Urinary bladder (tissue), 4 donors: ENCODE results near the gene MSMO1. TPM values are rescaled to one million over a fixed set of nuclear protein-coding genes. Genes with fewer than 3 reads are reported as not detected.

ENCODE experiments used
- DNase-seq: peaks from one replicate; pipeline ENCODE4 v3.0.0-alpha.2; 2015; ENCODE audit errors: extremely low spot score
- H3K27ac ChIP-seq: one replicate; pipeline ENCODE4 v1.5.1; 2013; ENCODE audit warnings: low read depth, mild to moderate bottlenecking, moderate library complexity
- H3K36me3 ChIP-seq: one replicate; pipeline ENCODE4 v1.6.1; 2013; ENCODE audit warnings: mild to moderate bottlenecking, moderate library complexity; ENCODE audit not compliant: insufficient read depth
- H3K4me1 ChIP-seq: one replicate; pipeline ENCODE4 v1.6.1; 2013; ENCODE audit warnings: mild to moderate bottlenecking, moderate library complexity; ENCODE audit not compliant: insufficient read depth
- H3K4me3 ChIP-seq: one replicate; pipeline ENCODE4 v1.5.1; 2013; ENCODE audit warnings: low read depth, low read length
- WGBS: extraction: QIAGEN DNeasy Blood & Tissue Kit; methylation state at CpG from one replicate; pipeline ENCODE4 v1.1.7; 2013; 5-methylcytosine and 5-hydroxymethylcytosine counted together
- polyA plus RNA-seq: library from polyadenylated mRNA; stranded (reverse); fragments of 200-250 nt; gene quantifications from one replicate; pipeline ENCODE4 v1.2.3, GENCODE V29; 2013
- total RNA-seq: library from RNA; depleted of rRNA; stranded (reverse); fragments of >200 nt; gene quantifications from one replicate; pipeline ENCODE4 v1.2.3, GENCODE V29; 2014
- donor health status: healthy with polysubstance abuse.
- donor health status: healthy.

MSMO1 gene
- total and polyA plus RNA-seq, 2 donors, result 16.6 to 126 TPM

GRCh38 chr4:165302658-165303057 is 24.8 kb upstream of the MSMO1 start:
- Histone ChIP-seq H3K4me1 (no peaks in the 10 kb centered on the region), H3K4me3 (no peak overlapping the region), H3K27ac (no peak overlapping the region), H3K36me3 (peaks cover 5% of the 10 kb centered on the region)
- no peak for DNase-seq
- WGBS, result 98% methylated on average over 1 of the region's 1 CpG

GRCh38 chr4:165308166-165308565 is 19.3 kb upstream of the MSMO1 start:
- H3K36me3 ChIP-seq, result no peaks in the 10 kb centered on the region
- H3K27ac ChIP-seq, result no peak overlapping the region
- WGBS, result 68% methylated on average over 1 of the region's 1 CpG
- DNase-seq, result no peak
- no peaks in the 10 kb centered on the region for H3K4me1 ChIP-seq
- H3K4me3 ChIP-seq, result no peak overlapping the region

DNA sequence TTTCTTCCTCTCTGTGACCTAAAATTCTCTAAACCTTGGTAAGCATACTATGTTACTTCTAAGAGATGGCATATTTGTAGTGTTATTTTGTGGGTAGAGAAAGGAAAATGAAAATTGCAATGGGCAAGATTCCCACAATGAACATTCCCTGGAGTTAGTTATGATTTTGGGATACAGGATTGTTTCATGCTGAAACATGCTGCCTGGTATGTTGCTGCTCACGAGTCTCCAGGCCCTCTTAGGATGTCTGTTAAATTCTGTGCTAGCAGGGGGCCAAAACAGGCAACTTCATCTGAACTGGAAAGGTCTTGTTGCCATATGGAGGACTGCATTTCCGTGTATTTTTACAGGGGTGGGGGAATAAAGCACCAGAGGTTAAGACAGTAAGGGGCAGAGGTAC is 18.9 kb upstream of the MSMO1 start:
- no peak for DNase-seq
- H3K27ac ChIP-seq, result no peak overlapping the region
- H3K4me3 ChIP-seq, result no peak overlapping the region
- H3K4me1 ChIP-seq, result no peaks in the 10 kb centered on the region
- no peaks in the 10 kb centered on the region for H3K36me3 ChIP-seq
- 72% methylated on average over 2 of the region's 2 CpGs for WGBS

- H3K4me3 ChIP-seq, result no peak overlapping the region
- no peaks in the 10 kb centered on the region for H3K36me3 ChIP-seq
- WGBS, result 98% methylated on average over 4 of the region's 4 CpGs
- no peaks in the 10 kb centered on the region for H3K4me1 ChIP-seq
- H3K27ac ChIP-seq, result no peak overlapping the region
- DNase-seq, result no peak
These were observed 18.0 kb upstream of the MSMO1 start for GRCh38 chr4:165309456-165309855.

DNA sequence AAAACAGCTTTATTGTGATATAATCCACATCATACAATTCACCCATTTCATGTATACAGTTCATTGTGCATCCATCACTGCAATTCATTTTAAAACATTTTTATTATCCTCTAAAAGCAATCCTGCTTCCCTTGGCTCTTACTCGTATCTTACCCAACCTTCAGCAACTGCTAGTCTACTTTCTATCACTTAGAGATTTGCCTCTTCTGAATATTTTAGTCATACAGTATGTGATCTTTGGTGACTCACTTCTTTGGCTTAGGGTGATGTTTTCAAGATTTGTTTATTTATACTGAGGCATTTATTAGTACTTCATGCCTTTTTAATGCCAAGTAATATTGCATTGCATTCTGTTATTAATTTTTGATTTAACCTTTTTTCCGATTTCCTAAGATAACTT is 15.0 kb upstream of the MSMO1 start:
- H3K27ac ChIP-seq, result no peak overlapping the region
- no peak for DNase-seq
- H3K4me1 ChIP-seq, result no peaks in the 10 kb centered on the region
- H3K4me3 ChIP-seq, result no peak overlapping the region
- H3K36me3 ChIP-seq, result peaks cover 2% of the 10 kb centered on the region
- whole genome bisulfite sequencing, result 72% methylated on average over 2 of the region's 2 CpGs

DNA sequence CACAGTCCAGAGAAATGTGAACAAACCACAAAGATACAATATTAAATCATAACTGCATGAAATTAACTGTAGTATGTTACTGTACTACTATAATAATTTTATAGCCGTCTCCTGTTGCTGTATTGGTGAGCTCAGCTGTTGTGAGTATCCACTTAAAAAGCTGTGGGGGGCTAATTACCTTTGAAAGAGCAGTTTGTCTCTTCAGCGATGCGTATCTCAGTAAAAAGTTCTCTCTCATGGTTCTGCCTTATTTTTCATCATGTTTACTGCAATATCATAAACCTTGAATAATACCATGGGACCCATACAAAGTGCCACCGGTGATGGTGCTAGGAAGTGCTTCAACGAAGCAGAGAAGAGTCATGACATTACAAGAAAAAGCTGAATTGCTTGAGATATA is 8.4 kb upstream of the MSMO1 start:
- no peak overlapping the region for H3K27ac ChIP-seq
- 95% methylated on average over 5 of the region's 5 CpGs for WGBS
- no peak for DNase-seq

DNA sequence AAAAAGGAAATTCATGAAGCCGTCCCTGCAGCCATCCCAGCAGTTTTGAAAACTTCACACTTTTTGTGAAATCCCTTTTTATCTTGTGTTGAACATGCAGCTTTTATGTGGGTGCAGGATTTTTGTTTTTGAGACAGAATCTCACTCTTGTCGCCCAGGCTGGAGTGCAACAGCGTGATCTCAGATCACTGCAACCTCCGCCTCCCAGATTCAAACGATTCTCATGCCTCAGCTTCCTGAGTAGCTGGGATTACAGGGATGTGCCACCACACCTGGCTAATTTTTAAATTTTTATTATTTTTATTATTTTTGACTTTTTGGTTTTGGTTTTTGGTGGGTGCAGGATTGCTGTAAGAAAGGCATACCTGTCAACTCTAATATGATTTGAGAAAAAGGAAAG is 8.0 kb upstream of the MSMO1 start:
- Histone ChIP-seq H3K4me1 (no peaks in the 10 kb centered on the region), H3K36me3 (peaks cover 2% of the 10 kb centered on the region), H3K4me3 (no peak overlapping the region), H3K27ac (no peak overlapping the region)
- DNase-seq, result no peak
- WGBS, result 96% methylated on average over 5 of the region's 5 CpGs

More for the DNA sequence above, 8.4 kb upstream of the MSMO1 start:
- H3K4me1 ChIP-seq, result no peaks in the 10 kb centered on the region
- no peak overlapping the region for H3K4me3 ChIP-seq
- peaks cover 2% of the 10 kb centered on the region for H3K36me3 ChIP-seq

GRCh38 chr4:165324236-165324917 is 3.1 kb upstream of the MSMO1 start:
- peaks cover 2% of the 10 kb centered on the region for H3K4me1 ChIP-seq
- no peak for DNase-seq
- no peaks in the 10 kb centered on the region for H3K36me3 ChIP-seq
- H3K4me3 ChIP-seq, result no peak overlapping the region
- no peak overlapping the region for H3K27ac ChIP-seq
- 83% methylated on average over 7 of the region's 7 CpGs for WGBS

GRCh38 chr4:165324918-165325304 is 2.6 kb upstream of the MSMO1 start:
- H3K27ac ChIP-seq, result no peak overlapping the region

DNA sequence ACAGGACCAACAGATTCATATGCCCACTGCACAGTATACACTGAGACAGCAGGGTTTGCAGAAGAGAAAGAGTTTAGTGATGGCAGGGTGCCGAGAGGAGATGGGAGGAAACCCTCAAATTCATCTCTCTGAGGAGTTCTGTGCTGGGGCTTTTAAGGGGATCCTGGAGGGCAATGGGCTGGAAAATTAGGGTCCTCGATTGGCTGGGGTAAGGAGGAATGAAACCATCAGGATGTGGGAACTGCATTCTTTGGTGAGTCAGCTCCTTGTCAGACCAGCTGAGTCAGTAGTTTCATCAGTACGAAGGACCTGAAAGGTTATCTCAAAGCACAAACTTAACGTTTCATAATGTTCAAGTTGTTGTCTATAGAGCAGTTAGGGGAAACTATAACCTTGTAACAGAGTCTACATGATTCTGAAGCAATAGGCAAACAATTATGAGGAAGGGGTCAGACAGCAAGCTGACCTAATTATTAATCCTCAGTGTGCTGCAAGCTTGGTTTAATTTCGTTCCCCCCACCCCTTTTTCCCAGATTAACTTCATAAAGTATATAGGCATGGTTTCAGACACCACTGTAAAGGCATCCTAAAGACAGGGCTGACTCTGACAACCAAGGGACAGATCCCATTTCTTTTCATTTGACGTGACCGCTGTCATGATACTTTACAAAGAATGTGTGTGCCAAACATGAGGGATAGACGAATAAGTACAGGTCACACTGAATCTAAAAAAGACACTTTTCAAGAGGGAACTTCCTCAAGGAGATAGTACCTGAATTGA is 1.5 kb upstream of the MSMO1 start:
- no peak overlapping the region for H3K4me3 ChIP-seq
- H3K36me3 ChIP-seq, result no peaks in the 10 kb centered on the region
- H3K27ac ChIP-seq, result no peak overlapping the region
- WGBS, result 63% methylated on average over 8 of the region's 8 CpGs
- no peak for DNase-seq
- H3K4me1 ChIP-seq, result peaks cover 3% of the 10 kb centered on the region

More at GRCh38 chr4:165324918-165325304, 2.6 kb upstream of the MSMO1 start:
- 92% methylated on average over 3 of the region's 3 CpGs for WGBS
- Histone ChIP-seq H3K4me1 (peaks cover 2% of the 10 kb centered on the region), H3K36me3 (no peaks in the 10 kb centered on the region), H3K4me3 (no peak overlapping the region)
- no peak for DNase-seq

DNA sequence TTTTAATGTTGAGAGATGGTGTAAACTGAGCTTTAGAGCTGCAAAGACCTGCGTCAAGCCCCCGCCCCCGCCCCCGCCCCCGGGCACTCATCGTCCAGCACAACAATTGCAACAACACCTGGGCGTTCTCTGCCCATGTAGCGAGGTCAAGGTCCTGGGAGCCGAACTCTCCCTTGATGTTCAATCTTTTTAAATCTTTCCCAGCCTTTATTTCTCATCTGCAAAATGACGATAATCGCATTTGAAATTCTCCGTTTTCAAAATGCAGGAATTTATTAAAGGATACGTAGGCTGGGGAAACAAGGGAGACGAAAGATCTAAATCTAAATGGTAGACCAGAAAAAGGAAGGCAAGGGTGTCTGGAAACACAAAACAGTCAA is 648 bp upstream of the MSMO1 start:
- peak; percentile 46 for DNase-seq

DNA sequence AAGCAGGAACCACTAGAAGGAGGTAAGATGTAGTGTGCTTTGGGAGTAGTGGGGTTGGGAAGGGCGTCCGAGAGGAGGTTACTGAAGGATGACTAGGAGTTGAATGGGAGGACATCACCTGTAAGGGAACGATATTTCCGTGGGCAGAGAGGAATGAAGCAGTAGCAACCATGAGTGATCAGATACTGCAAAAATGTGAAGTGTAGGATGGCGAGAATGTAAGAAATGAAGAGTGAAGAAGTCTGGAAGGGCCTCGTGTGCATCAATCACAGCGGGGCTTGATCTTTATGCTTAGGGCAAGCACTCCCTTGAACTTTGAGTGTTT is 594 bp downstream of the MSMO1 start:
- Histone ChIP-seq H3K27ac (no peak overlapping the region), H3K36me3 (no peaks in the 10 kb centered on the region), H3K4me3 (peak overlapping the region; percentile 80), H3K4me1 (peaks cover 3% of the 10 kb centered on the region)
- 1% methylated on average over 7 of the region's 7 CpGs for WGBS
- no peak for DNase-seq

More for the DNA sequence above, 648 bp upstream of the MSMO1 start:
- Histone ChIP-seq H3K36me3 (no peaks in the 10 kb centered on the region), H3K4me1 (peaks cover 3% of the 10 kb centered on the region), H3K27ac (peak overlapping the region; percentile 69), H3K4me3 (peak overlapping the region; percentile 63)
- WGBS, result 1% methylated on average over 14 of the region's 14 CpGs

DNA sequence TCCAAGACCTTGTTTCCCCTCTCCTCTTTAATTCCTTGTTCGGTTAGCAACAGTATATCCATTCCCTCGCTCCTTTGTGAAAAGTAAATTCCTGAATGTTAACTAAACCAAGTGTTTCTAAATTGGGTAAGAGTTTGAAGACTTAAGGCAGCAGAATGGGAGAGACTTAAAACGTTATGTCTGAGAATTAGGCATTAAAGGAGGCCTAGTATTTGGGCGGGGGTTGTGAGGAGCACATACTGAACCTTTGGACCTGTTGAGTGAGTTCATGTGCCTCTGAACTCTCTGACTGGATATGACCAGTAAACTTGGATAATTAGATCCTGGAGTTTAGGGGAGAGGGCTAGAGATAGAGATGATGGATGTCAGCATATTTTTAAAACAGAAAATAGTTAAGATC is 1.2 kb downstream of the MSMO1 start:
- Histone ChIP-seq H3K36me3 (no peaks in the 10 kb centered on the region), H3K4me1 (peaks cover 3% of the 10 kb centered on the region), H3K27ac (no peak overlapping the region), H3K4me3 (no peak overlapping the region)
- 28% methylated on average over 4 of the region's 4 CpGs for WGBS
- DNase-seq, result no peak

DNA sequence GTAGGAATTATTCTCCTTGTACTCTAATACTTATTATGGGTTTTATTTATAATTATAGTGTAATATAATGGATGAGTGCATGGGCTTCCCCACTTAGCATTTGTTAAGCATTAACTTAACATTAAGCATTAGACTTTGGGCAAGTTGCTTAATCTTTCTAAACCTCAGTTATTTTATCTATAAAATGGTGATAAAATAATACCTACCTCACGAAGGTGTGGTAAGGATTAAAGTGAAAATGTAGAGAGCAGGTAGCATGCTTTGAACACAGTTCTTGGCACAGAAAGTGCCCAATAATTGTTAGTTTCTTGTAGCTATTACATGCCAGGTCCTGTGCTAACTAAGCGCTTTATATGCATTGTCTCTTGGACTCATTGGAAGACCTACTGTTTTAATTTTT is 2.6 kb downstream of the MSMO1 start:
- no peak for DNase-seq
- Histone ChIP-seq H3K27ac (no peak overlapping the region), H3K36me3 (peaks cover 2% of the 10 kb centered on the region), H3K4me3 (no peak overlapping the region), H3K4me1 (peaks cover 3% of the 10 kb centered on the region)
- WGBS, result 97% methylated on average over 2 of the region's 2 CpGs
